ENCODE data around the gene GSAP. TPM values are rescaled to one million over a fixed set of nuclear protein-coding genes. Genes with fewer than 3 reads are reported as not detected.

GSAP gene
- total RNA-seq, 3 donors from 2014 or later, result 1.6 to 2.6 (median 1.8) TPM

DNA sequence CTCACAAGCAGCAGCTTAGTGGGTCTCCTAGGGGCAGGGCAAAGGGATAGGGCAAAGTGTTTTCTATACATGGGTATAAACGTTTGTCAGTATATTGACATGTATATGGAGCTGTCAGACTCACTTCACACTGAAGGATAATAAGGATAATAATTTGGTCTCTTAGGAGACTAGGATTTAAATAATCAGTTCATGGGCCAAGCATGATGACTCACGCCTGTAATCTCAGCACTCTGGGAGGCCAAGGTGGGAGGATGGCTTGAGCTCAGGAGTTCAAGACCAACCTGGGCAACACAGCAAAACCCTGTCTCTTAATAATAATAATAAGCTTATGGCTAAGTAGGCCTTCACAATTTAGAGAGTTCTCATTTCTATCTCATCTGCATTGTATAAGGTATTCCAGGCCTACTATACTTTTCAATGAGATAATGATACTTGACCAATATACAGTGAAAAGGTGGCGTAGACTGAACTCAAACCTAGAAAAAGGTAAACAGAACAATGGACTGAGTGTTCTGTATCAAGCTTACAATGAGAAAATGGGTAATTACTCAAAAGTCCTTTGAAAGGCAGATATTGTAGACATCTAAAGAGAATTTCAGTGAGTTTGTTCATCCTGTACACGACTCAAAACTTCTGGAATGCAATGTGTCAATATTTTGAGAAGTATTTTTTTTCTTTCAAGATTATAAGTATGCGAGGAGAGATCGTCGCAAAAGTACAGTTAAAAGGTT lies 7.0 kb downstream of the GSAP start:
- DNase-seq (no peak), ATAC-seq (no peak)
- Mint-ChIP-seq H3K27me3 (ENCODE audit: low read depth) (no peaks in the 10 kb centered on the region), H3K9me3 (no peaks in the 10 kb centered on the region), H3K4me3 (no peak overlapping the region), H3K4me1 (ENCODE audit: low read depth) (peaks cover 27% of the 10 kb centered on the region), H3K36me3 (ENCODE audit: insufficient read depth) (peaks cover 1% of the 10 kb centered on the region)

- no peak for ATAC-seq
- no peaks in the 10 kb centered on the region for H3K27me3 Mint-ChIP-seq (ENCODE audit: low read depth)
- no peak overlapping the region for H3K4me3 Mint-ChIP-seq
- H3K4me1 Mint-ChIP-seq (ENCODE audit: low read depth), result peaks cover 20% of the 10 kb centered on the region
- DNase-seq, result no peak
- no peaks in the 10 kb centered on the region for H3K9me3 Mint-ChIP-seq
- peaks cover 3% of the 10 kb centered on the region for H3K36me3 Mint-ChIP-seq (ENCODE audit: insufficient read depth)
These were observed 8.2 kb downstream of the GSAP start for GRCh38 chr7:77407906-77408305.

DNA sequence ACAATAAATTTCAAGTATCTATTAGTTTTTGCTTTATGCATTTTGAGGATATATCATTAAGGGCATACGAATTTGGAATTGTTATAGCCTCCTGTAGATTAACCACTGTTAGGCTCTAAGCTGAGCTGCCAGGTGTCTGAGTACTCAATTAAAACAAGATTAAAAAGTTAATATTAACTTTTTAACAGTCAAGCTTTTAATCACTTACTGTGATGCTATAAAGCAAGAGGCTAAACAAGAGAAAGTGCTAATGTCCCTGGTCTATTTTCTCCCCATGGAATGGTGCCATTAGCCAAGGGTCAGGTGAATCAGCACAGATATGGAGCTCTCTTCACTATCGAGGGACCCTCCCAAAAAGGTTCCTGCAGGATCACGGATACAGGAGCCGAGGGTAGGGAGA lies 9.7 kb downstream of the GSAP start:
- H3K27me3 Mint-ChIP-seq (ENCODE audit: low read depth), result no peaks in the 10 kb centered on the region
- H3K36me3 Mint-ChIP-seq (ENCODE audit: insufficient read depth), result peaks cover 8% of the 10 kb centered on the region
- H3K4me1 Mint-ChIP-seq (ENCODE audit: low read depth), result peaks cover 10% of the 10 kb centered on the region
- ATAC-seq (no peak), DNase-seq (no peak)
- H3K4me3 Mint-ChIP-seq, result no peak overlapping the region
- H3K9me3 Mint-ChIP-seq, result no peaks in the 10 kb centered on the region

DNA sequence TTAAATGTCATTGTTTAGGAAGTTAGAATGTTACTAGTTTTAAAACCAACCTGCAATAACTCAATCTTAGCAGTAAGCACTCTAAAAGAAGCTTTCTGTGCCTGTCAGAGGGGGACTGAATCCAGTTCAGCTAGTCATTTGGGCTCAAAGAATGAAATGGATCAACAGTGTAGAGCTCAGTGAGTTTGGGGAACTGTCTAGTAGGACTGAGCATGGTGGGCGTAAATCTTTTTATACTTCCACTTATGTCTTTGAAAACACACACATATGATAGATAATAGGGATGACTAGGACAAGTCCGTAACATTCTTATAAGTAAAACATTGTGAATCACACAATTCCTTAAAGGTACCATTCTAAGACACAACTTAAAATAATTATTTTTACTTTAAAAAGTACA lies 11.5 kb downstream of the GSAP start:
- DNase-seq, result no peak
- Mint-ChIP-seq H3K9me3 (no peaks in the 10 kb centered on the region), H3K4me3 (no peak overlapping the region), H3K4me1 (ENCODE audit: low read depth) (peaks cover 5% of the 10 kb centered on the region), H3K36me3 (ENCODE audit: insufficient read depth) (peaks cover 16% of the 10 kb centered on the region), H3K27me3 (ENCODE audit: low read depth) (no peaks in the 10 kb centered on the region)
- no peak for ATAC-seq

GRCh38 chr7:77403957-77404356 lies 12.2 kb downstream of the GSAP start:
- DNase-seq, result no peak
- peaks cover 20% of the 10 kb centered on the region for H3K36me3 Mint-ChIP-seq (ENCODE audit: insufficient read depth)

GRCh38 chr7:77402818-77403217 lies 13.3 kb downstream of the GSAP start:
- no peaks in the 10 kb centered on the region for H3K27me3 Mint-ChIP-seq (ENCODE audit: low read depth)
- ATAC-seq (no peak), DNase-seq (no peak)
- H3K4me1 Mint-ChIP-seq (ENCODE audit: low read depth), result no peaks in the 10 kb centered on the region
- peaks cover 22% of the 10 kb centered on the region for H3K36me3 Mint-ChIP-seq (ENCODE audit: insufficient read depth)
- H3K4me3 Mint-ChIP-seq, result no peak overlapping the region
- H3K9me3 Mint-ChIP-seq, result no peaks in the 10 kb centered on the region

More at GRCh38 chr7:77403957-77404356, 12.2 kb downstream of the GSAP start:
- no peak for ATAC-seq
- Mint-ChIP-seq H3K4me1 (ENCODE audit: low read depth) (peaks cover 2% of the 10 kb centered on the region), H3K4me3 (no peak overlapping the region), H3K27me3 (ENCODE audit: low read depth) (no peaks in the 10 kb centered on the region), H3K9me3 (no peaks in the 10 kb centered on the region)

- no peak for ATAC-seq
- H3K4me1 Mint-ChIP-seq (ENCODE audit: low read depth), result peaks cover 2% of the 10 kb centered on the region
- peaks cover 32% of the 10 kb centered on the region for H3K36me3 Mint-ChIP-seq (ENCODE audit: insufficient read depth)
- H3K27me3 Mint-ChIP-seq (ENCODE audit: low read depth), result no peaks in the 10 kb centered on the region
- H3K9me3 Mint-ChIP-seq, result no peaks in the 10 kb centered on the region
- DNase-seq, result no peak
- H3K4me3 Mint-ChIP-seq, result no peak overlapping the region
These were observed 15.1 kb downstream of the GSAP start for GRCh38 chr7:77401002-77401401.

DNA sequence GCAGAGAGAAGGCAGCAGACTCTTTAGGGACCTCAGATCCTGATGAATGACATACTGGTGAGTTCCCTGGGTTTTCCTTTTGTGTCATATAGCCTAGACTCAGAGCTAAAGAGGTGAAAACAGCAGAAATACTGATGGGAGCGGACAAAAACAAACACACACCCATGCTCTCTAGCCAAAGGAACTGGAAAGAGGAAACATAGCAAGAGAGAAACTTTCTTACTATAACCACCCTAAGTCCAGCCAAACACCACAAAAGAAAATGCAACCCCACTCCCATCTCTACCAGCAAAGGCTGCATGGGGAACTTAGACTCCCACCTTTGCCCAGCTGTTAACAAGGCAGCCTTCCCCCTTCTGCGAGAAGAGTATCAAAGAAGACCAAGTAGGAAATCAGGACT lies 16.3 kb downstream of the GSAP start:
- ATAC-seq (no peak), DNase-seq (no peak)
- H3K9me3 Mint-ChIP-seq, result no peaks in the 10 kb centered on the region
- H3K4me3 Mint-ChIP-seq, result no peak overlapping the region
- peaks cover 37% of the 10 kb centered on the region for H3K36me3 Mint-ChIP-seq (ENCODE audit: insufficient read depth)
- H3K27me3 Mint-ChIP-seq (ENCODE audit: low read depth), result no peaks in the 10 kb centered on the region
- peaks cover 2% of the 10 kb centered on the region for H3K4me1 Mint-ChIP-seq (ENCODE audit: low read depth)

DNA sequence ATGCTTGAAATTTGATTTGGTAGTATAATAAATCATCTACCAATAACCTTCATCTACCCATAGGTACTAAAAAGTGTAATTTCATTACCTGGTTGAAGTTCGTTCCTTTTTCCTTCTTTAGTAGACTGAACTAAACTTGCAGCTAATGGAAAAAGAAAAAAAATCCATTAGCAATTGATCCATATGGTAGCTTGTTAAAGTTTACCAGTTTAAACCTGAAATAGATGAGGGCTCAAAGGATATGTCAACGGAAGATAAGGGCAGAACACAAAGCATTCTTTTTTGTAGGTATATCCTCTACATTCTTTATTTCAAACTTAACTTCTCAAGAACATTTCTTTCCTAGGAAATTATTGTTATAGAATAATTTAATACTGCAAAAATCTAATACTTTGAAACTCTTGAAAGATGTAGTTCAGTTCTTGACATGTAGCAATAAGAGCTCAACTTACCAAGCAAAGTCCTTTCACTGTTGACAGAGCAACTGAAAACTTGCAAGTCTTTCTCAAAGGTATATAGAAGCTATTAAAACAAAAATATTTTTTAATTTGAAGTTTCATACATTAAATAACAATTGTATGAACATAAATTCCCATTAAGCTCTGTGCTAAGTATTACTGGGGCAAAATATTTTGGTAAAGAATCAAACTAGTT lies 19.1 kb downstream of the GSAP start:
- H3K4me1 Mint-ChIP-seq (ENCODE audit: low read depth), result peaks cover 24% of the 10 kb centered on the region
- DNase-seq (no peak), ATAC-seq (no peak)
- H3K4me3 Mint-ChIP-seq, result no peak overlapping the region
- H3K9me3 Mint-ChIP-seq, result no peaks in the 10 kb centered on the region
- H3K36me3 Mint-ChIP-seq (ENCODE audit: insufficient read depth), result peaks cover 48% of the 10 kb centered on the region
- H3K27me3 Mint-ChIP-seq (ENCODE audit: low read depth), result no peaks in the 10 kb centered on the region

DNA sequence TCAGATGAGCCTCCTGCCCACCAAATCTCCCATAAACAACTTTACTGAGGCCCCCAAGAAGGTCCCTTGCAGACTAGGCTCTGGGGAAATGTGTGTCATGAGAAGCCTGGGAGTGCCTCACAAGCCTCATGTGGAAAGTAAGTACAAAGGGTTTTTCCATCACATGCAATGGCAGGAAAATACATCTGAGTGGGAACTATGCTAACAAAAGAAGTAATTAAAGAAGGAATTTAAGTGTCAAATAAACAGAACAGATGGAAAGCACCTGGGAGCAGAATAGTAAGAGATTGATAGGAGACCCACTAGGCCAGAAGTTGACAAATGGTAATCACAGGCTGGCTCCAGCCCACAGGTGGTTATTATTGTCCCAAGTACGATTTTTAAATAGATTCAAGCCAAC lies 20.5 kb downstream of the GSAP start:
- Mint-ChIP-seq H3K4me1 (ENCODE audit: low read depth) (peaks cover 29% of the 10 kb centered on the region), H3K27me3 (ENCODE audit: low read depth) (no peaks in the 10 kb centered on the region), H3K4me3 (no peak overlapping the region), H3K9me3 (no peaks in the 10 kb centered on the region), H3K36me3 (ENCODE audit: insufficient read depth) (peaks cover 45% of the 10 kb centered on the region)
- DNase-seq (no peak), ATAC-seq (no peak)

DNA sequence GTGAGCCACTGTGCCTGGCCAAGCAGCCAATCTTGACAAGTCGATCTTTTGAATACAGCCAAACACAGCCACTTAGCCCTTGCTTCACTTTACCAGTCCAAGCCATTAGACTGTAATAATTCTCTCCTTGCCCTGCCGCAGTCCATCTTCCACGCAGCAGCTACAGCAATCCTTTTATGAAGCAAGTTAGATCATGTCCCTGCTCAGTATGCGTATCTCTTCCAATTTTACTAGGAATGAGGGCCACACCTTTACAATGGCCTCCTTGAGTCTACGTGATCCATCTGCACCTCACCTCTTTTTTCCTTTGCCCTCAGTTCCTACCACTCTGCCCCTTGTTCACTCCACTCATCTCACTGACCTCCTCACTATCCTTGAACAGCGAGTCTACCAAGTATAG lies 22.2 kb downstream of the GSAP start:
- Mint-ChIP-seq H3K27me3 (ENCODE audit: low read depth) (no peaks in the 10 kb centered on the region), H3K36me3 (ENCODE audit: insufficient read depth) (peaks cover 39% of the 10 kb centered on the region), H3K9me3 (no peaks in the 10 kb centered on the region), H3K4me3 (no peak overlapping the region), H3K4me1 (ENCODE audit: low read depth) (peaks cover 29% of the 10 kb centered on the region)
- DNase-seq, result no peak
- ATAC-seq, result no peak

DNA sequence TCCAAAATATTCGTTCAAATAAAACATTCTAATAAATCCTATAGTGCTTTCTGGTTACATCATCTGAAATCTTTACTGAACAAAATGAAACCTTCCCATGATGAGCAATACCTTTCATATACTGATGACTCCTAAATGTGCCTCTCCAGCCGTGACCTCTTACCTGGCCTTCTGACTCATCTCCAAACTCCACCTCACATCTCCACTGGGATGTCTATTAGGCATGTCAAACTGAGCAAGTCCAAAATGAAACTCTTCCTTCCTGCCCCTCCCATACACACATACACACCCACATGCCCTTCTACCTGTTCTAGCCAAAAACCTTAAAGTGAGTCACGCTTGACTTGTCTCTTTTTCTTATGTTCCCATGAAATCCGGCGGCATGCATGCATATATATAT lies 22.9 kb downstream of the GSAP start:
- H3K36me3 Mint-ChIP-seq (ENCODE audit: insufficient read depth), result peaks cover 40% of the 10 kb centered on the region
- H3K4me1 Mint-ChIP-seq (ENCODE audit: low read depth), result peaks cover 29% of the 10 kb centered on the region
- H3K4me3 Mint-ChIP-seq, result no peak overlapping the region

GRCh38 chr7:77391230-77391629 lies 24.9 kb downstream of the GSAP start:
- Mint-ChIP-seq H3K4me1 (ENCODE audit: low read depth) (peaks cover 30% of the 10 kb centered on the region), H3K4me3 (no peak overlapping the region), H3K27me3 (ENCODE audit: low read depth) (no peaks in the 10 kb centered on the region), H3K9me3 (no peaks in the 10 kb centered on the region), H3K36me3 (ENCODE audit: insufficient read depth) (peaks cover 39% of the 10 kb centered on the region)
- DNase-seq (no peak), ATAC-seq (no peak)

More for the DNA sequence above, 22.9 kb downstream of the GSAP start:
- Mint-ChIP-seq H3K9me3 (no peaks in the 10 kb centered on the region), H3K27me3 (ENCODE audit: low read depth) (no peaks in the 10 kb centered on the region)
- DNase-seq (peak; percentile 8), ATAC-seq (peak; percentile 99)

DNA sequence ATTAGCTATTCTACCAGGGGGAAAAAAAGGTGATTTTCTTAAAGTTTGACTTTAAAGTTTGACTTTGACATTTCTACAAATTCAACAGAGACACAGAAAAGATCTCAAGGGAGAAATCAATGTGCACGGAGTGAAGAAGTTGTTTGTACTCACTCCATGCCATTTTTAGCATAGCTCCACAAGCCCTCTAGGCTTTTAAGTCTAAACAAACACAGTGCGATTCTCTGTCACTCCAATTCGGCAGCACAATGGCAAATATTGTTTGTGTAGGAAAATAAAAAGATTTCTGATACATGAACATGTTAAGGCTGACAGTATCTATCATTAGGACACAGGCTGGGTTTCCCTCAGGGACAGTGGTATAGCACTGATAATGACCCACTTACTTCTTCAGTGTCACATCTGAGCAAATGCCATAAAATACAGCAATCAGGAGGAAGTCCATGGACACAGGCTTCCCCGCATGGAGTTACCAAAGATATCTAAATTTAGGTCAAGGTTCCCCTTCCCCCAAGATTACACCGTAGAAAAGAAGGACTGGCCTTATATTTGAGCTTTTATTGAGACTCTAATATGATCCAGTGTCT lies 28.0 kb downstream of the GSAP start:
- Mint-ChIP-seq H3K27me3 (ENCODE audit: low read depth) (no peaks in the 10 kb centered on the region), H3K4me1 (ENCODE audit: low read depth) (peaks cover 20% of the 10 kb centered on the region), H3K4me3 (no peak overlapping the region), H3K36me3 (ENCODE audit: insufficient read depth) (peaks cover 34% of the 10 kb centered on the region), H3K9me3 (no peaks in the 10 kb centered on the region)
- ATAC-seq, result no peak
- DNase-seq, result no peak

Measured in activated T-cell treated with anti-CD3 and anti-CD28 coated beads, Interleukin-2, amount 50 U/mL, for 4 hours (primary cell).